ENCODE data around the gene VASP. TPM values are rescaled to one million over a fixed set of nuclear protein-coding genes. Genes with fewer than 3 reads are reported as not detected.

The VASP gene
- total RNA-seq, 1 donor from 2014 or later: 51.9 TPM

DNA sequence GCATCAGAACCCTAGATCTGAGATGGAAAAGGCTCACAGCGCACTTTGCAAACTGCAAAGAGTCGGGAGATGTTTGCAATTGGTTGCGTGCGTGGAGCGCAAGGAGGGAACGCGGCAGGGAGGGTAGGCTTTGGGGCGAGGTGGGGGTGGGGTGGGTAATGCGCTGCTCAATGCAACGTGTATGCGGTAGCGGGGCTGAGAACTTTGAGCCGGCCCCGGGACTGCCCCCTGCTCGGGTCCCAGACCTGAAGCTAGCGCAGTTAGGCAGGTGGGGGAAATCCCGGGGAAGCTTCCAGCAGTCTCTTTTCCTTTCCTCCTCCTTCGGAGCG, 38.5 kb upstream of the VASP start:
- H3K9me3 Mint-ChIP-seq: no peaks in the 10 kb centered on the region
- H3K4me3 Mint-ChIP-seq: peak overlapping the region; percentile 94
- TF ChIP-seq CTCF (conservative IDR thresholded peaks at IDR 0.05): no peak
- H3K27me3 Mint-ChIP-seq: peaks cover 42% of the 10 kb centered on the region
- peak overlapping the region; percentile 92 for H3K27ac Mint-ChIP-seq
- peaks cover 4% of the 10 kb centered on the region for H3K36me3 Mint-ChIP-seq
- peaks cover 8% of the 10 kb centered on the region for H3K4me1 Mint-ChIP-seq (ENCODE audit: unreplicated experiment)
- DNase-seq (ENCODE audit: extremely low spot score, unreplicated experiment): no peak

GRCh38 chr19:45469132-45469944, 37.9 kb upstream of the VASP start:
- H3K4me3 Mint-ChIP-seq: peak overlapping the region; percentile 94
- peaks cover 48% of the 10 kb centered on the region for H3K27me3 Mint-ChIP-seq
- H3K9me3 Mint-ChIP-seq: no peaks in the 10 kb centered on the region
- no peak for TF ChIP-seq CTCF (conservative IDR thresholded peaks at IDR 0.05)
- peak overlapping the region; percentile 92 for H3K27ac Mint-ChIP-seq
- DNase-seq (ENCODE audit: extremely low spot score, unreplicated experiment): peak; percentile 96
- peaks cover 8% of the 10 kb centered on the region for H3K4me1 Mint-ChIP-seq (ENCODE audit: unreplicated experiment)
- H3K36me3 Mint-ChIP-seq: peaks cover 4% of the 10 kb centered on the region

GRCh38 chr19:45469945-45470761, 37.1 kb upstream of the VASP start:
- H3K27me3 Mint-ChIP-seq: peaks cover 50% of the 10 kb centered on the region
- peak overlapping the region; percentile 92 for H3K27ac Mint-ChIP-seq
- H3K4me1 Mint-ChIP-seq (ENCODE audit: unreplicated experiment): peaks cover 8% of the 10 kb centered on the region
- no peaks in the 10 kb centered on the region for H3K9me3 Mint-ChIP-seq
- no peak for DNase-seq (ENCODE audit: extremely low spot score, unreplicated experiment)
- peak overlapping the region; percentile 94 for H3K4me3 Mint-ChIP-seq
- peaks cover 4% of the 10 kb centered on the region for H3K36me3 Mint-ChIP-seq
- no peak for TF ChIP-seq CTCF (conservative IDR thresholded peaks at IDR 0.05)

DNA sequence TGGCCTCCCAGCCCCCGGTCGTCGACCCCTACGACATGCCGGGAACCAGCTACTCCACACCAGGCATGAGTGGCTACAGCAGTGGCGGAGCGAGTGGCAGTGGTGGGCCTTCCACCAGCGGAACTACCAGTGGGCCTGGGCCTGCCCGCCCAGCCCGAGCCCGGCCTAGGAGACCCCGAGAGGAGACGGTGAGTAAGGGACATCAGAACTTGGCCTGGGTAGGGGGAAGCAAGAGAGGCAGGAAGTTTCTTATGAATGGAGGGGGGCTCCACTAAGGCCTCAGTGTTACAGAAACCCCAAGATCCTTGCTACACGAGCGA, 36.6 kb upstream of the VASP start:
- H3K9me3 Mint-ChIP-seq: no peaks in the 10 kb centered on the region
- no peak for TF ChIP-seq CTCF (conservative IDR thresholded peaks at IDR 0.05)
- DNase-seq (ENCODE audit: extremely low spot score, unreplicated experiment): no peak
- H3K27ac Mint-ChIP-seq: peak overlapping the region; percentile 92
- H3K36me3 Mint-ChIP-seq: peaks cover 4% of the 10 kb centered on the region
- peak overlapping the region; percentile 94 for H3K4me3 Mint-ChIP-seq
- peaks cover 8% of the 10 kb centered on the region for H3K4me1 Mint-ChIP-seq (ENCODE audit: unreplicated experiment)
- H3K27me3 Mint-ChIP-seq: peaks cover 56% of the 10 kb centered on the region

DNA sequence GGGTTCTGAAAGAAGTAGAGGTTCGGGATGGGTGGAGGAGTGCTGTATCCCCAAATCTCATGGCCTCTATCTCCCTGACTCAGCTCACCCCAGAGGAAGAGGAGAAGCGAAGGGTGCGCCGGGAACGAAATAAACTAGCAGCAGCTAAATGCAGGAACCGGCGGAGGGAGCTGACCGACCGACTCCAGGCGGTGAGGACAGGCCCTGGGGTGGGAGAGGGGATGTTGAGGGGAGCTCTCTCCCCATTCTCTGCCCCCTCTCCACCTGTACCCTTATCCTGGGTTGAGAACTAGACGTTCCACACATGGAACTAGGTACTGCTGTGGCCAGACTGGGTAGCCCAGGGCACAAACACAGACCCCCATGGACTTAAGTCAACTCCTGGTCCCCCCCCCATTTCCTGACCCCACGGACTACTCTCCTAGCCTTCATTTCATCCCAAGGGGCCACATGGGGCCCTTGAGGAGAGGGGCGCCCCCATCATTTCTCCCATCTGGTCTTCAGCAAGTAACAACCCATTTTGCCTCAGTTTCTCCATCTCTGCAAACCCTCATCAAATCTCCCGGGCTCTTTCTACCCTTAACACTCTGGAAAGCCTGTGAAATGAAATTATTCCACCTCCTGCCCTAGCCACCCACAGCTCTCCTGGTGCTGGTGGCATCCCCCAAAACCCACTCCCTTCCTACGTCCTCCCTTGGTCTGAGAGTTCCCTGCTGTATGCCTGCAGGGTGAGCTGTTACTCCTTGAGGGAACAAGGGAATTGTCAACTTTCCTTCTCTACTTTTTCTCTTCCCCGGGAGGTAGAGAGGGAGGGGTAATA, 36.0 kb upstream of the VASP start:
- Mint-ChIP-seq H3K36me3 (peaks cover 4% of the 10 kb centered on the region), H3K9me3 (no peaks in the 10 kb centered on the region), H3K27ac (peak overlapping the region; percentile 92), H3K4me1 (ENCODE audit: unreplicated experiment) (peaks cover 8% of the 10 kb centered on the region), H3K27me3 (peaks cover 61% of the 10 kb centered on the region), H3K4me3 (peak overlapping the region; percentile 94)
- TF ChIP-seq CTCF (conservative IDR thresholded peaks at IDR 0.05): no peak
- DNase-seq (ENCODE audit: extremely low spot score, unreplicated experiment): no peak
